SK-N-SH (cell line): ENCODE results near the gene UBE2N. TPM values are rescaled to one million over a fixed set of nuclear protein-coding genes. Genes with fewer than 3 reads are reported as not detected.
"Not testable (repeated sequence)": the region's sequence is repeated elsewhere in the genome, so short reads cannot be mapped to it uniquely, and the experiment has no call there.

Experiments
- CTCF ChIA-PET: fragments of 300-600, 350-600 bp; formaldehyde crosslinking; extraction: SDS; loops from one replicate; lab custom pipeline; 2021; lab: Yijun Ruan, JAX
- POLR2A ChIA-PET: fragments of 350-600 bp; sonication (Branson Sonifier 250); formaldehyde crosslinking; extraction: SDS; loops from one replicate; lab custom pipeline; 2020; ENCODE audit warnings: antibody characterized with exemption, inconsistent platforms; lab: Yijun Ruan, JAX
- DNase-seq: peaks from one replicate; pipeline ENCODE4 v3.0.0; 2012
- H2AFZ ChIP-seq: fragments of 200-600 bp; sonication (generic); 2 replicates; pipeline ENCODE4 v1.8.1; 2016; ENCODE audit warnings: antibody characterized with exemption, mild to moderate bottlenecking, low read depth
- H3F3A ChIP-seq: fragments of 200-600 bp; sonication (generic); replicated peaks from 2 replicates; pipeline ENCODE3; 2016; ENCODE audit warnings: antibody characterized with exemption, mild to moderate bottlenecking; ENCODE audit not compliant: insufficient read depth
- H3K27ac ChIP-seq, 2 experiments: fragments of 200-500 bp in 1 of 2; fragments of 200-600 bp in 1 of 2; sonication (Bioruptor generic) in 1 of 2; sonication (generic), shearing (Covaris generic) in 1 of 2; 2 replicates each; pipeline versions ENCODE4 v1.5.1 to v1.6.1; 2014 to 2016; ENCODE audit warnings: low read depth in 2 of 2, inconsistent platforms in 1 of 2, low read length in 1 of 2, mild to moderate bottlenecking in 1 of 2, mixed read lengths in 1 of 2
- H3K27me3 ChIP-seq: fragments of 200-600 bp; sonication (generic), shearing (Covaris generic); 2 replicates; pipeline ENCODE4 v1.6.1; 2016; ENCODE audit warnings: mixed run types; ENCODE audit not compliant: insufficient read depth
- H3K36me3 ChIP-seq, 2 experiments: fragments of 200-500 bp in 1 of 2; fragments of 200-600 bp in 1 of 2; sonication (Bioruptor generic) in 1 of 2; sonication (generic) in 1 of 2; replicated peaks in 1 of 2; 2 replicates each; pipeline versions ENCODE3 to v1.5.1; 2014 to 2016; ENCODE audit warnings: low read length in 1 of 2, mild to moderate bottlenecking in 1 of 2; ENCODE audit not compliant: insufficient read depth in 2 of 2, control insufficient read depth in 1 of 2
- H3K4me1 ChIP-seq, 2 experiments: fragments of 200-500 bp in 1 of 2; fragments of 200-600 bp in 1 of 2; sonication (Bioruptor generic) in 1 of 2; sonication (generic), shearing (Covaris generic) in 1 of 2; 2 replicates each; pipeline versions ENCODE4 v1.5.1 to v1.6.1; 2014 to 2016; ENCODE audit warnings: low read depth in 1 of 2, low read length in 1 of 2, mixed run types in 1 of 2; ENCODE audit not compliant: insufficient read depth in 2 of 2, control insufficient read depth in 1 of 2
- H3K4me2 ChIP-seq: fragments of 200-600 bp; sonication (generic), shearing (Covaris generic); 2 replicates; pipeline ENCODE4 v1.6.1; 2017; ENCODE audit warnings: mixed run types
- H3K4me3 ChIP-seq, 2 experiments: fragments of 200-500 bp in 1 of 2; fragments of 200-600 bp in 1 of 2; sonication (Bioruptor generic) in 1 of 2; sonication (generic), shearing (Covaris generic) in 1 of 2; 2 replicates each; pipeline versions ENCODE4 v1.5.1 to v1.8.1; 2014 to 2016; ENCODE audit warnings: low read depth in 2 of 2, inconsistent platforms in 1 of 2, low read length in 1 of 2, mild to moderate bottlenecking in 1 of 2, mixed read lengths in 1 of 2, moderate library complexity in 1 of 2
- H3K79me2 ChIP-seq: fragments of 200-600 bp; sonication (generic); 2 replicates; pipeline ENCODE4 v1.8.1; 2017; ENCODE audit warnings: mild to moderate bottlenecking; ENCODE audit not compliant: insufficient read depth
- H3K9ac ChIP-seq: fragments of 200-600 bp; sonication (generic); 2 replicates; pipeline ENCODE4 v1.6.1; 2017; ENCODE audit warnings: mixed run types
- H3K9me2 ChIP-seq: fragments of 200-600 bp; sonication (generic); 2 replicates; pipeline ENCODE4 v1.6.1; 2017; ENCODE audit warnings: mixed run types
- H3K9me3 ChIP-seq: fragments of 200-600 bp; sonication (generic); 2 replicates; pipeline ENCODE4 v1.6.1; 2017; ENCODE audit warnings: mixed run types, mild to moderate bottlenecking, moderate library complexity
- H4K20me1 ChIP-seq: fragments of 200-600 bp; sonication (generic); 2 replicates; pipeline ENCODE4 v1.6.1; 2017; ENCODE audit warnings: mild to moderate bottlenecking, mixed run types; ENCODE audit not compliant: insufficient read depth
- CHD2 ChIP-seq: fragments of 150-350 bp; IDR thresholded peaks from 2 replicates; pipeline ENCODE4 v1.6.1; 2018; ENCODE audit warnings: low read length; ENCODE audit not compliant: partially characterized antibody
- FOXJ3 ChIP-seq: sonication (generic); formaldehyde crosslinking; IDR thresholded peaks from 2 replicates; pipeline ENCODE4 v1.5.1; 2020; ENCODE audit warnings: mild to moderate bottlenecking, missing genetic modification reagents
- GATA2 ChIP-seq: sonication (generic); formaldehyde crosslinking; IDR thresholded peaks from 2 replicates; pipeline ENCODE4 v1.5.0; 2020; ENCODE audit warnings: mild to moderate bottlenecking, missing genetic modification reagents
- MXI1 ChIP-seq: IDR thresholded peaks from 2 replicates; pipeline ENCODE4 v1.6.1; 2012; ENCODE audit warnings: mild to moderate bottlenecking, low read depth, low read length, improper control_type of control experiment
- NRF1 ChIP-seq: IDR thresholded peaks from 2 replicates; pipeline ENCODE4 v1.6.1; 2012; ENCODE audit warnings: low read depth, mild to moderate bottlenecking, low read length
- POLR2AphosphoS5 ChIP-seq: IDR thresholded peaks from 2 replicates; pipeline ENCODE4 v1.6.1; 2012; ENCODE audit warnings: low read depth, low read length
- RFX5 ChIP-seq: IDR thresholded peaks from 2 replicates; pipeline ENCODE4 v1.6.1; 2012; ENCODE audit warnings: mild to moderate bottlenecking, improper control_type of control experiment, low read length
- SIN3A ChIP-seq: IDR thresholded peaks from 2 replicates; pipeline ENCODE4 v1.6.1; 2012; ENCODE audit warnings: low read depth, mild to moderate bottlenecking, low read length, moderate library complexity, borderline replicate concordance
- TAF1 ChIP-seq: IDR thresholded peaks from 2 replicates; pipeline ENCODE4 v1.6.1; 2012; ENCODE audit warnings: low read depth, mild to moderate bottlenecking, low read length, moderate library complexity, borderline replicate concordance
- WGBS: methylation state at CpG from one replicate; pipeline ENCODE4 v1.1.6; 2017; ENCODE audit warnings: low lambda C conversion rate; 5-methylcytosine and 5-hydroxymethylcytosine counted together
- polyA plus RNA-seq, 3 experiments: library from polyadenylated mRNA; depleted of rRNA; stranded (reverse); fragments of >200 nt; gene quantifications; 2 replicates each; pipeline ENCODE4 v1.2.3, GENCODE V29; 2012
- TF ChIP-seq, protein P1 (sequence below): IDR thresholded peaks from 2 replicates; pipeline ENCODE4; 2012
- TF ChIP-seq, protein P2 (sequence below): IDR thresholded peaks from 2 replicates; pipeline ENCODE4 v1.4.0; 2012; ENCODE audit warnings: low read depth

UBE2N gene
- polyA plus RNA-seq, 1 of the 3 experiments (the other 2 are of a cell fraction), result 102 TPM

DNA sequence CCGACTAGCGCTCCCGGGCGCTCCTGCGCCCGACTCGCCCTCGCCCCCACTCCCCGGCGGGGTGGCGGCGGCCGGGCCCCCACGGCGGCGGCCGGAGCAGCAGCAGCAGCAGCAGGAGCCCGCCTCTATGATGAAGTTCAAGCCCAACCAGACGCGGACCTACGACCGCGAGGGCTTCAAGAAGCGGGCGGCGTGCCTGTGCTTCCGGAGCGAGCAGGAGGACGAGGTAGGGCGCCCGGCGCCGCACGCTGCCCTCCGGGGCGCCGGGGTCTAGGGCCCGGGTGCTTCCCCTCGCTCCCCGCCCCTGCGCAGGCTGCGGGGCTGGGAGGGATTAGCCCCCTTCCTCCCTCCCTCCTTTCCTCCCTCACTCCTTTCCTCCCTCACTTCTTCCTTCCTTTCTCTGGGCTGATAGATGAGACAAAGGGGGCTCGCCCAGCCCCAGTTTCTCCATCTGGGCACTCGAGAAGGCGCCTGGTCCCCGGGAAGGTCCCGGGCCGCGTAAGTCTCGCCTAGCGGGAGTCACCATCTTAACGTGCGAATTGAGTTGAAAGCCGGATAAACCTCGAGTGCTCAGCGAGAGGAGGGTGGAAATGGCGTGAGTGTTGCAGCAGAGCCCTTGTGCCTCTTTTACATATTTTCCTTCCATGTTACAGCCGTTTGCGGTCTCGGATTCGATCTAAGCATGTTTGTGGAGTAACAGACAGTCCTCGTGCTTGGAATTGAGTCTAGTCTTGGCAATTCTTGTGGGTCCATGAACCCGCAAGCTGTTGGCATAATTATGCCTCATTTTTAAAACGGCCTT lies 63.4 kb downstream of the UBE2N start:
- peaks cover 53% of the 10 kb centered on the region for H3K79me2 ChIP-seq
- 1% methylated on average over 39 of the region's 64 CpGs for WGBS
- H3K9ac ChIP-seq, result peak overlapping the region; percentile 85
- peaks cover 14 to 15% of the 10 kb centered on the region in 2 experiments; a peak in 3 of 4 replicates for H3K4me1 ChIP-seq
- ChIA-PET POLR2A (interaction anchor here (0.5 kb wide), 1 partner anchor 42 kb away, joined by 5 read pairs; no protein-coding TSS in a partner anchor), CTCF (interaction anchor here (0.9 kb wide), 1 partner anchor 131 kb away, joined by 3 read pairs; no protein-coding TSS in a partner anchor)
- H4K20me1 ChIP-seq, result peaks cover 46% of the 10 kb centered on the region
- H3K27me3 ChIP-seq, H3K9me2 ChIP-seq, H3K36me3 ChIP-seq, H2AFZ ChIP-seq, H3K9me3 ChIP-seq: not testable (repeated sequence)
- DNase-seq, result peak; percentile 77
- peak overlapping the region; percentile 73 to 88 for H3K4me3 ChIP-seq
- TF ChIP-seq MXI1 (peak; percentile 64), POLR2AphosphoS5 (peak; percentile 4; the same call in 1 of the 2 replicates), NRF1 (peak; percentile 45)
- TF ChIP-seq, all 33 proteins: peak for 3; not testable (repeated sequence) for 30
- Histone ChIP-seq H3K27ac (peak overlapping the region; percentile 86 to 88), H3K4me2 (peak overlapping the region; percentile 82), H3F3A (peaks cover 11% of the 10 kb centered on the region)

DNA sequence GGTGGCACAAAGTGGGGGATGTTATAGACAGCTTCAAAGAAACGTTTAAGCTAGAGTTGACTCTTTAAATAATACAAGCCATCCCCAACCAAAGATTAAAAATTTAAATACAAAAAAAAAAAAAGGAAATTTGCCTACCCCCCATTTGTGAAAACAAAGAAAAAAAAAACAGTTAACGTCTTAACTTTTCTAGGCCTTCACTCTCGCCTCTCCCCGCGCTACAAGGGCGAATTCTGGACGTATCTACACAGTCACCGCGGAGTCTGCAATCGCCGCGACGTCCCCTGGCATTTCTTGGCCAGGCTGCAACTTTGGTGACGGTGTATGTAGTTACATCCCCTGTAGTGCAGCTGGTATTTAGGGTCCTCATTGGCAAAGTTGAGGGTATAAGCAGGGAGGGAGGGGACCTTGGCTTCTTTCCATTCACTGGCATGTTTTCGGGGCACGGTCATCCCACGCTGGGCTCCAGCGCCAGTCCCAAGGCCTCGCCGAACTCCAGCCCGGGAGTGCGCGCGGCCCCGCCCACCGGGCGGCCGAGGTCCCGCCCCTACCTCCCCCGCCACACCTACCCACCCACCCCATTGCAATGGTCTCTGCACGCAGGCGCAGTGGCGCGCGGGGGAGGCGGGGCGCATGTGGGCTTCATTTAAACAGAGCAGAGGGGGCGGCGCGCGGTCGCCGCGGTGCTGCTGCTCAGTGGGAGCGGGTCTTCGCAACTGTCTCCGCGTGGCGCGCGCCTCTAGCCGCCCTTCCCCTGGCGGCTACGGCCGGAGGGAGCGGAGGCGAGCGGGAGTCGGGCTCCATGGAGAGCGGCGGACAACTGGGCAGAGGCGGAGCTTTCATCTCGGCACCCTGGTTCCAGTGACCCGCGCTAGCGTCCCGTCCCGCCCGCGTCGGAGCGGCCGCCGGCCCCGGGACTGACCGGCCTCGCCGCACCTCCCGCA lies 64.2 kb downstream of the UBE2N start, which contains the start of gene NUDT4:
TSS of gene NUDT4 (plus strand) at position 674 of the 944 bp plus-strand sequence. CDS start 398 bp downstream, outside the sequence.
- WGBS, result 21% methylated on average over 29 of the region's 79 CpGs
- CTCF ChIA-PET, result interaction anchor here (1.3 kb wide), 2 partner anchors 19 to 390 kb away, joined by 7 read pairs; no protein-coding TSS in a partner anchor
- peak within 1 kb of the TSS; percentile 91 for H2AFZ ChIP-seq

More for the DNA sequence above, 64.2 kb downstream of the UBE2N start, which contains the start of gene NUDT4:
- DNase-seq, result peak; percentile 100
- peaks cover 14 to 15% of the 10 kb centered on the region in 2 experiments; a peak in 3 of 4 replicates for H3K4me1 ChIP-seq
- H3K36me3 ChIP-seq, result peaks cover 0 to 10% of the 10 kb centered on the region in 2 experiments
- no peaks in the 10 kb centered on the region for H3K27me3 ChIP-seq
- H3K79me2 ChIP-seq, result peaks cover 44% of the 10 kb centered on the region
- H3K9me2 ChIP-seq, result no peaks in the 10 kb centered on the region
- peak within 1 kb of the TSS; percentile 85 for H3K9ac ChIP-seq
- peaks cover 38% of the 10 kb centered on the region for H4K20me1 ChIP-seq
- no peak for TF ChIP-seq FOXJ3 (CRISPR knock-in tag)
- no peak for TF ChIP-seq GATA2 (CRISPR knock-in tag)
- 0 out of 2 replicates have a peak, but pooled peaks have one; percentile 64 for TF ChIP-seq SIN3A
- TF ChIP-seq POLR2AphosphoS5, result peak; percentile 90
- peak; percentile 19 for TF ChIP-seq CHD2
- TF ChIP-seq, protein P1, sequence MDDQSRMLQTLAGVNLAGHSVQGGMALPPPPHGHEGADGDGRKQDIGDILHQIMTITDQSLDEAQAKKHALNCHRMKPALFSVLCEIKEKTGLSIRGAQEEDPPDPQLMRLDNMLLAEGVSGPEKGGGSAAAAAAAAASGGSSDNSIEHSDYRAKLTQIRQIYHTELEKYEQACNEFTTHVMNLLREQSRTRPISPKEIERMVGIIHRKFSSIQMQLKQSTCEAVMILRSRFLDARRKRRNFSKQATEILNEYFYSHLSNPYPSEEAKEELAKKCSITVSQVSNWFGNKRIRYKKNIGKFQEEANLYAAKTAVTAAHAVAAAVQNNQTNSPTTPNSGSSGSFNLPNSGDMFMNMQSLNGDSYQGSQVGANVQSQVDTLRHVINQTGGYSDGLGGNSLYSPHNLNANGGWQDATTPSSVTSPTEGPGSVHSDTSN, result no peak
- TF ChIP-seq RFX5, result no peak
- peak; percentile 16; the same call in 1 of the 2 replicates for TF ChIP-seq MXI1
- TF ChIP-seq, protein P2, sequence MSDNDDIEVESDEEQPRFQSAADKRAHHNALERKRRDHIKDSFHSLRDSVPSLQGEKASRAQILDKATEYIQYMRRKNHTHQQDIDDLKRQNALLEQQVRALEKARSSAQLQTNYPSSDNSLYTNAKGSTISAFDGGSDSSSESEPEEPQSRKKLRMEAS, result peak; percentile 73
- peak; percentile 76 for TF ChIP-seq NRF1
- peak; percentile 78 for TF ChIP-seq TAF1
- H3K4me2 ChIP-seq, result peak within 1 kb of the TSS; percentile 82
- peaks cover 11% of the 10 kb centered on the region for H3F3A ChIP-seq
- POLR2A ChIA-PET, result no interaction called here
- H3K27ac ChIP-seq, result peak within 1 kb of the TSS; percentile 86 to 88
- peak within 1 kb of the TSS; percentile 73 to 88 for H3K4me3 ChIP-seq
- no peaks in the 10 kb centered on the region for H3K9me3 ChIP-seq
